HL-60 (cell line): ENCODE data around the gene CCL17.

Source experiments
- GABPA ChIP-seq: IDR thresholded peaks from 2 replicates; pipeline ENCODE4 v1.6.1; 2012; ENCODE audit warnings: low read depth
- POLR2AphosphoS5 ChIP-seq: IDR thresholded peaks from 2 replicates; pipeline ENCODE4 v1.6.1; 2012; ENCODE audit warnings: low read depth
- SPI1 ChIP-seq: IDR thresholded peaks from 2 replicates; pipeline ENCODE4 v1.6.1; 2012; ENCODE audit warnings: low read depth, mild to moderate bottlenecking, borderline replicate concordance
- TF ChIP-seq, protein P1 (sequence below): IDR thresholded peaks from one replicate; pipeline ENCODE4 v1.5.1; 2011; ENCODE audit warnings: low read length, control low read depth, inconsistent platforms; ENCODE audit not compliant: insufficient read depth
- TF ChIP-seq, protein P2 (sequence below): IDR thresholded peaks from 2 replicates; pipeline ENCODE4 v1.6.1; 2012; ENCODE audit warnings: low read depth; ENCODE audit not compliant: insufficient replicate concordance

DNA sequence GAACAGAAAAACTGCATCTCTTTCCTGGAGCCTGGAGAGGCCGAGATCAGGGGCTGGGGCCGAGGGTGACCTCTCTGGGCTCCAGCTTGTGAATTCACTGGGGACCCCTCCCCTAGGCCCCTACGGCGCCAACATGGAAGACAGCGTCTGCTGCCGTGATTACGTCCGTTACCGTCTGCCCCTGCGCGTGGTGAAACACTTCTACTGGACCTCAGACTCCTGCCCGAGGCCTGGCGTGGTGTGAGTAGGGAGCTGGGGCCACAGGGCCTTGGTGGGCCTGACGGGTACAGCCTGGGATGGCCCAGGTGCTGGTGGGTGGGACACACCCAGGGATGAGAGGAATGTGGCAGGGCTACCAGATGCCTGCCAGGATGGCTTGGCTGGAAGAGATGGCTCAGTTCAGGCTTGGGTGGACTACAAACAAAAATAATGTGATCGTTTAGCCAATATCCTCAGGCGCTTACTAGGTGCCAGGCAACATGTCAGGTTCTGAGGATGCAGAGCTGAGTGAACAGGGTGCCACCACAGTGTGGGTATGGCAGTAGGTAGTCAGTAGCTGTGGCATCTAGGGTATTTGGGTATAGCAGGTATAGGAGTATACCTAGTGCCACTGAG, 44.1 kb upstream of the CCL17 start:
- TF ChIP-seq, protein P1, sequence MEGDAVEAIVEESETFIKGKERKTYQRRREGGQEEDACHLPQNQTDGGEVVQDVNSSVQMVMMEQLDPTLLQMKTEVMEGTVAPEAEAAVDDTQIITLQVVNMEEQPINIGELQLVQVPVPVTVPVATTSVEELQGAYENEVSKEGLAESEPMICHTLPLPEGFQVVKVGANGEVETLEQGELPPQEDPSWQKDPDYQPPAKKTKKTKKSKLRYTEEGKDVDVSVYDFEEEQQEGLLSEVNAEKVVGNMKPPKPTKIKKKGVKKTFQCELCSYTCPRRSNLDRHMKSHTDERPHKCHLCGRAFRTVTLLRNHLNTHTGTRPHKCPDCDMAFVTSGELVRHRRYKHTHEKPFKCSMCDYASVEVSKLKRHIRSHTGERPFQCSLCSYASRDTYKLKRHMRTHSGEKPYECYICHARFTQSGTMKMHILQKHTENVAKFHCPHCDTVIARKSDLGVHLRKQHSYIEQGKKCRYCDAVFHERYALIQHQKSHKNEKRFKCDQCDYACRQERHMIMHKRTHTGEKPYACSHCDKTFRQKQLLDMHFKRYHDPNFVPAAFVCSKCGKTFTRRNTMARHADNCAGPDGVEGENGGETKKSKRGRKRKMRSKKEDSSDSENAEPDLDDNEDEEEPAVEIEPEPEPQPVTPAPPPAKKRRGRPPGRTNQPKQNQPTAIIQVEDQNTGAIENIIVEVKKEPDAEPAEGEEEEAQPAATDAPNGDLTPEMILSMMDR = no peak
- TF ChIP-seq POLR2AphosphoS5 (no peak), SPI1 (no peak), GABPA (no peak)
- TF ChIP-seq, protein P2, sequence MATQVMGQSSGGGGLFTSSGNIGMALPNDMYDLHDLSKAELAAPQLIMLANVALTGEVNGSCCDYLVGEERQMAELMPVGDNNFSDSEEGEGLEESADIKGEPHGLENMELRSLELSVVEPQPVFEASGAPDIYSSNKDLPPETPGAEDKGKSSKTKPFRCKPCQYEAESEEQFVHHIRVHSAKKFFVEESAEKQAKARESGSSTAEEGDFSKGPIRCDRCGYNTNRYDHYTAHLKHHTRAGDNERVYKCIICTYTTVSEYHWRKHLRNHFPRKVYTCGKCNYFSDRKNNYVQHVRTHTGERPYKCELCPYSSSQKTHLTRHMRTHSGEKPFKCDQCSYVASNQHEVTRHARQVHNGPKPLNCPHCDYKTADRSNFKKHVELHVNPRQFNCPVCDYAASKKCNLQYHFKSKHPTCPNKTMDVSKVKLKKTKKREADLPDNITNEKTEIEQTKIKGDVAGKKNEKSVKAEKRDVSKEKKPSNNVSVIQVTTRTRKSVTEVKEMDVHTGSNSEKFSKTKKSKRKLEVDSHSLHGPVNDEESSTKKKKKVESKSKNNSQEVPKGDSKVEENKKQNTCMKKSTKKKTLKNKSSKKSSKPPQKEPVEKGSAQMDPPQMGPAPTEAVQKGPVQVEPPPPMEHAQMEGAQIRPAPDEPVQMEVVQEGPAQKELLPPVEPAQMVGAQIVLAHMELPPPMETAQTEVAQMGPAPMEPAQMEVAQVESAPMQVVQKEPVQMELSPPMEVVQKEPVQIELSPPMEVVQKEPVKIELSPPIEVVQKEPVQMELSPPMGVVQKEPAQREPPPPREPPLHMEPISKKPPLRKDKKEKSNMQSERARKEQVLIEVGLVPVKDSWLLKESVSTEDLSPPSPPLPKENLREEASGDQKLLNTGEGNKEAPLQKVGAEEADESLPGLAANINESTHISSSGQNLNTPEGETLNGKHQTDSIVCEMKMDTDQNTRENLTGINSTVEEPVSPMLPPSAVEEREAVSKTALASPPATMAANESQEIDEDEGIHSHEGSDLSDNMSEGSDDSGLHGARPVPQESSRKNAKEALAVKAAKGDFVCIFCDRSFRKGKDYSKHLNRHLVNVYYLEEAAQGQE = no peak
